AG10803 (cell line): Measurements from ENCODE around the gene PTPA.

ENCODE experiments used
- DNase-seq: peaks from one replicate; pipeline ENCODE4 v3.0.0; 2010; ENCODE audit warnings: low read depth
- H3K4me3 ChIP-seq: 2 replicates; pipeline ENCODE4 v1.5.1; 2011; ENCODE audit warnings: mild to moderate bottlenecking, low read length, control low read depth
- TF ChIP-seq, protein P1 (sequence below): conservative IDR thresholded peaks from 2 replicates; pipeline ENCODE4 v1.5.1; 2011; ENCODE audit warnings: mild to moderate bottlenecking, low read length, control low read depth, inconsistent platforms

The PTPA gene

DNA sequence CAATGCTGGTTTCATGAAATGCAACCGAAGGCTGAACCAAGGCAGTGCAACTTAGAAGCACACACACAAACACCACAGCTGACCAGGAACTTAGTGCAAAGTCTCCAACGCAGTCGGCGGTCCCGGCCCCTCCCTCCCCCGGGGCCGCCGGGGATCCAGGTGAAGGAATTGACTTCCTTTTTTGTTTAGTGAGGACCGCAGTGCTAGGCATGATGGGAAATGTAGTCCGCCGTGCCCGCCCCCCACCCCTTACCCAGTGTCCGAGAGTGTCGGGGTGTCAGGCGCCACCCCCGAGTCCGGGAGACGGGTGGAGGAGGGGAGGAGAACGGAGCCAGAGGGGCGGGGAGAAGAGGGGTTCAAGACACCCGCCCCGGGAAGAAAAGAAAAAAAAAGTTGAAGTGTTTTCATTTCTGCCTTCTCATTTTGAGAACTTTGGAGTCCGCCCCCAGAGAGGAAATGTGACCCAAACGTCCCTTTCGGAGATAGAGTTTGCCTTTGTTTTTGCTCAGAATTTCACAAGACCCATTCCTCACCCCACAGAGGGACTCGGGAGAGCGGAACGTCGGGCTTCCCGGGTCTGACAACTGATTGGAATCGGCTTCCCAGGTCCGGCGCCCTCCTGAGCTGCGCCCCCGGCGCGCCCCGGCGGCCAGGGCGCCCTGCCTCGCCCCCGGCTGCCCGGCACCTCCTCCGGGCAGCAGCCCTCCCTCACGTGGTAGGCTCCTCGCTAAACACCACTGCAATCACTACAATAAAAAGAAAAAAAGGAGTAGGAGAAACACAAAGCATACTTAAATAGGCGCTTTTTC, 64.8 kb downstream of the PTPA start:
- peak overlapping the region; percentile 77 for H3K4me3 ChIP-seq
- TF ChIP-seq, protein P1, sequence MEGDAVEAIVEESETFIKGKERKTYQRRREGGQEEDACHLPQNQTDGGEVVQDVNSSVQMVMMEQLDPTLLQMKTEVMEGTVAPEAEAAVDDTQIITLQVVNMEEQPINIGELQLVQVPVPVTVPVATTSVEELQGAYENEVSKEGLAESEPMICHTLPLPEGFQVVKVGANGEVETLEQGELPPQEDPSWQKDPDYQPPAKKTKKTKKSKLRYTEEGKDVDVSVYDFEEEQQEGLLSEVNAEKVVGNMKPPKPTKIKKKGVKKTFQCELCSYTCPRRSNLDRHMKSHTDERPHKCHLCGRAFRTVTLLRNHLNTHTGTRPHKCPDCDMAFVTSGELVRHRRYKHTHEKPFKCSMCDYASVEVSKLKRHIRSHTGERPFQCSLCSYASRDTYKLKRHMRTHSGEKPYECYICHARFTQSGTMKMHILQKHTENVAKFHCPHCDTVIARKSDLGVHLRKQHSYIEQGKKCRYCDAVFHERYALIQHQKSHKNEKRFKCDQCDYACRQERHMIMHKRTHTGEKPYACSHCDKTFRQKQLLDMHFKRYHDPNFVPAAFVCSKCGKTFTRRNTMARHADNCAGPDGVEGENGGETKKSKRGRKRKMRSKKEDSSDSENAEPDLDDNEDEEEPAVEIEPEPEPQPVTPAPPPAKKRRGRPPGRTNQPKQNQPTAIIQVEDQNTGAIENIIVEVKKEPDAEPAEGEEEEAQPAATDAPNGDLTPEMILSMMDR, result no peak
- DNase-seq, result peak; percentile 91

DNA sequence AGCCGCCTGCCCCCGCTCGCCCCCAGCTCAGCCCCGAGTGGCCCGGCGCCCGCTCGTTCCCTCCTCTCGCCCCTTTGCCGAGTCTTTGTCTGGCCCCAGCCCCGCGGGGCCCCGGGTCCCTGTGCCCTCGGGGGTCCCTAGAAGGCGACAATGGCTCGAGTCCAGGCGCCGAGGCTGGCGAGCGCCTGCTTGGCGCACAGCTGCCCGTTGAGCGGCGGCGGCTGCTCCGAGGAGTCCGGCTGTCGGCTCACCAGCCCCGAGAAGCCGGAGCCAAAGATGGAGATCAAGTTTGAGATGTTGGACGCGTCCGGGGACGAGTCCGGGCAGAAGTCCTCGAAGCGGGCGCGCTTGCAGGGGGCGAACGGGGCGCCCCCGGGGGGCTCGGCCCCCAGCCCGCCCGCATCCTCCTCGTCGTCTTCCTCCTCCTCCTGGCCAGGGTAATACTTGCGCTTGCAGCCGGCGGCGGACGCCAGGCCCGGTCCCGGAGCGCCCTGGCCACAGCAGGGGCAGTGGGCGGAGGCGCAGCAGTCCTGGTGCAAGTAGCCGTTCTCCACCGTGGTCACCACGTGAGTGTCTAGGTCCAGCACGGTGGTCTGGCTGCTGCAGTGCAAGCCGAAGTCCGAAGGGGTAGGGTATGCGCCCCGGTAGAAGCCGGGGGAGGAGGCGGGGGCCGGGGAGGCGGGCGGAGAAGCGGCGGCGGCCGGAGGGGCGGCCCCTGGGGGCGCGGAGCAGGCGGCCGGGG, 65.7 kb downstream of the PTPA start:
- no peak for DNase-seq
- TF ChIP-seq, protein P1, result no peak
- peak overlapping the region; percentile 77 for H3K4me3 ChIP-seq

DNA sequence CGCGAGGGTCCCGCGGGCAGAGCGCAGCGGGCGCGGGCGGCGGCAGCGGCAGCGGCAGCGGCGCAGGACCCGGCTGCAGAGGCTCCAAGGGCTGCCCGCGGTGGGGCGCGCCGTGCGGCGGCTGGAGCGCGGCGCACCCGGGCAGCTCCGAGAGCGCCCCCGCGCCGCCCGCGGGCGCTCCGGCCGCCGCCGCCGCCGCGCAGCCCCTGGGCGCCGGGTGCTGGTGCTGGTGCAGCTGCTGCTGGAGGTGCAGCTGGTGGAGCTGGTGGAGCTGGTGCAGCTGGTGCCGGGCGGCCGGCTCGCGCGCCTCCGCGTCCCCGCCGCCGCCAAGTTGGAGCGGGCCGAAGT, 66.2 kb downstream of the PTPA start:
- TF ChIP-seq, protein P1, result no peak
- DNase-seq, result no peak
- peak overlapping the region; percentile 94 for H3K4me3 ChIP-seq

DNA sequence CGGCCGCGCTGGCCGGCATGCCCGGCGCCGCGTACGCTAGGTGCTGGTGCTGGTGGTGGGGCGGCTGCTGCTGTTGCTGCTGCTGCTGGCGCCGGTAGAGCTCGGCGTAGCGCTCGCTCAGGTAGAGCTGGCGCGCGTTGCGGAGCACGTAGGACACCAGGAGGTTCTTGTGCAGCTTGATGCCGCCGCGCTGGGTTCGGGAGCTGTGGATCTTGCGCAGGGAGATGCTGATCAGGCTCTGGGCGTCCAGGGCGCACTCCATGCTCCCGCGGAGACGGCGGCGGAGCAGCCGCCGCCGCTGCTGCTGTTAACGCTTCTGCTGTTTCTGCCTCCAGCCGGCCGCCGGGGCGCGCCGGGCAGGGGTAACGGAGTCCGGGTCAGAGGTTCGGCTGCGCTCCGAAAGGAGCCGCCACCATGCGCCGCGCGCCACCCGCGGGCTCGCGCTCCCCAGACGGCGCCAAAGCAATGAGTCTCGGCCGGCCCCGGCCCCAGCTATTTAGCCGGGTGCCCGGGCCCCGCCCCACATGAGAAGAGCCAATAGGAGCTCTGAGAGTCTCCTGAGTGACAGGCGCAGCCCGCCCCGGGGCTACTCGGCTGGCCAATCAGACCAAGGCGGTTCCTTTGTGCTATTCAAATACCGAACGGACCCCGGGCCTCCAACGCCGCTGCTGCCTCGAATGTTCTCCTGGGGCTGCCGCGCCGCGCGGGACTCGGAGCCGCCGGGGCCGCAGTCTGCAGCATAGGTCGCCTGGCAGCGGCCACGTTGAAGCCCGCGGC, 66.8 kb downstream of the PTPA start, which contains the start of gene IER5L:
IER5L (minus strand) TSS at position 471 of the 777 bp plus-strand sequence; CDS start at position 262, 209 bp downstream.
- TF ChIP-seq, protein P1, result no peak
- DNase-seq, result peak; percentile 94
- peak within 1 kb of the TSS; percentile 94 for H3K4me3 ChIP-seq

DNA sequence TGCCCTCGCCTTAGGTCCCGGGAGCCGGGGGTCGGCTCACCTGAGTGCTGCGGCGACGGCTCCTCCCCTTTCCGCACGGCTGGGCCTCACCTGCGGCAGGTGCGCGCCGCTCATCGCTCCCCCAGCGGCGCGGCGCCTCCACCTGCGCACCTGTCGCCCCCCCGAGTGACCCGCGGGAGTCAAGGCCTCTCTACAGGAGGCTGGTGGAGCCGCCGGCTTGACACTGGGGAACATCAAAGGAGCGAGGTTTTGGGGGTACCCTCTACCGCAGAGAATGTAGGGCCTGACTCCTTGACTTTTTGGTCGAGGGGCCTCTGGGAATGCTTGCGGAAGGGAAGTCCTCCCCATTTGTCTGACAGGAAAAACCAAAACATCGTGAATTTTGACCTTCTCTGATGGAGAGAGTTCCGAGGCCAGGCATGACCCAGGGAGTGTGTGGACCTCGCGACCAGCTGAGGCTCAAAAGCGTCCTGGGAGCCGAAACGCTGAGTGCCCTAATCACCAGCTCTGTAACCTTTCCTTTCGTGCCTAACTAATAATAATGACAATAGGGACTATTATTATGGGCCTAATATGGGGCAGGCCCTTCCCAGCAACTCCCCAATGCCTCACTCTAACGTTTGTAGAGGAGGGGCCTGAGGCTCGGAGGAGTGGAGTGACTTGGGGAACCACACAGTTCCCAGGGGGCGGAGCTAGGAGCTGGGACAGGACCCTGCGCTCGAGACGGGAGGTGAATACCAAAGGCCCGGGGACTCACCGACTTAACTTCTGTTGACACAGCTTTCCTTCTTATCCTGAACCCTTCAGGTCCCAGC, 67.6 kb downstream of the PTPA start:
- H3K4me3 ChIP-seq, result no peak overlapping the region; the same call in 1 of the 2 replicates
- TF ChIP-seq, protein P1, result no peak
- DNase-seq, result no peak

DNA sequence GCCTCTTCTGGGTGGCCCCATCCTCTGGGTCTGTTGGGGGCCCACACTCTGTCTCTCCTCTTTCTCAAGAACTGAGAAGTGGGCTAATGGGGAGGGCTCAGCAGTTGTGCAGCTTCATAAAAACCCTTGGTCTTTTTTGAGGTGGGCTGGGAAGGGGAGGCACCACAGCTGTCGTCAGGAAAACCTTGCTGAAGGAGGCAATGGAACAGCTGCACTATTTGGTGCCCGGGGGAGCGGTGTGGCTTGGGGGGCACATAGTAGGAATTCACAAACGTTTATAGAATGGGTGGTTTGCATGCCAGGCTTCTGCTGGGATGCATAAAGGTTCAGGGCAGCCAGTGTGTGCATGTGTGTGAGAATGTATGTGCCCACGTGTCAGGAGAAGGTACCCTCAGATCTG, 70.0 kb downstream of the PTPA start:
- no peak for DNase-seq
- H3K4me3 ChIP-seq, result no peak overlapping the region
- TF ChIP-seq, protein P1, result no peak
